Loucy (cell line): ENCODE measurements around the gene TBC1D22A.

ENCODE experiments used
- H2AFZ ChIP-seq: fragments of 200-600 bp; sonication (generic); 2 replicates; pipeline ENCODE4 v1.6.0; 2016; ENCODE audit warnings: antibody characterized with exemption, mild to moderate bottlenecking, low read length, moderate library complexity
- H3F3A ChIP-seq: fragments of 200-600 bp; 2 replicates; pipeline ENCODE4 v1.6.0; 2016; ENCODE audit warnings: antibody characterized with exemption, low read depth, mild to moderate bottlenecking
- H3K27me3 ChIP-seq: fragments of 200-600 bp; sonication (generic); 2 replicates; pipeline ENCODE4 v1.6.1; 2014; ENCODE audit warnings: low read length, mild to moderate bottlenecking; ENCODE audit not compliant: insufficient read depth, poor library complexity, severe bottlenecking
- H3K36me3 ChIP-seq: fragments of 200-600 bp; sonication (generic); 2 replicates; pipeline ENCODE4 v1.6.1; 2016; ENCODE audit warnings: low read length; ENCODE audit not compliant: insufficient read depth
- H3K4me1 ChIP-seq: fragments of 200-600 bp; sonication (generic); 2 replicates; pipeline ENCODE4 v1.5.1; 2014; ENCODE audit warnings: low read length, mild to moderate bottlenecking; ENCODE audit not compliant: insufficient read depth, poor library complexity, severe bottlenecking
- H3K4me2 ChIP-seq: fragments of 200-600 bp; sonication (generic); 2 replicates; pipeline ENCODE4 v1.6.0; 2014; ENCODE audit warnings: antibody characterized with exemption, low read length, low read depth, mild to moderate bottlenecking; ENCODE audit not compliant: poor library complexity, severe bottlenecking
- H3K4me3 ChIP-seq: fragments of 200-600 bp; sonication (generic); 2 replicates; pipeline ENCODE4 v1.5.1; 2014; ENCODE audit warnings: low read length, mild to moderate bottlenecking, mixed read lengths; ENCODE audit not compliant: poor library complexity, severe bottlenecking
- H3K79me2 ChIP-seq: fragments of 200-600 bp; sonication (generic); 2 replicates; pipeline ENCODE4 v1.6.1; 2014; ENCODE audit warnings: low read length; ENCODE audit not compliant: insufficient read depth
- H3K9ac ChIP-seq: fragments of 200-600 bp; sonication (generic); 2 replicates; pipeline ENCODE4 v1.6.0; 2014; ENCODE audit warnings: mild to moderate bottlenecking, low read depth, low read length, moderate library complexity; ENCODE audit not compliant: poor library complexity, severe bottlenecking
- H3K9me2 ChIP-seq: fragments of 200-600 bp; sonication (generic); replicated peaks from 2 replicates; pipeline ENCODE4 v1.6.1; 2016; ENCODE audit warnings: low read depth, low read length, mixed read lengths
- H3K9me3 ChIP-seq: fragments of 200-600 bp; sonication (generic); 2 replicates; pipeline ENCODE4 v1.6.1; 2014; ENCODE audit warnings: mild to moderate bottlenecking, antibody characterized with exemption, low read length, low read depth; ENCODE audit not compliant: insufficient read depth
- H4K20me1 ChIP-seq: fragments of 200-600 bp; sonication (generic); 2 replicates; pipeline ENCODE4 v1.6.0; 2014; ENCODE audit warnings: antibody characterized with exemption, low read length, mild to moderate bottlenecking; ENCODE audit not compliant: insufficient read depth, poor library complexity, severe bottlenecking
- EZH2phosphoT487 ChIP-seq: fragments of 200-600 bp; IDR thresholded peaks from 2 replicates; pipeline ENCODE4 v1.6.1; 2018; ENCODE audit warnings: antibody characterized with exemption, mild to moderate bottlenecking, moderate library complexity, borderline replicate concordance
- TF ChIP-seq, protein P1 (sequence below): fragments of 200-600 bp; sonication (generic); conservative IDR thresholded peaks from 2 replicates; pipeline ENCODE4 v1.5.1; 2014; ENCODE audit warnings: mild to moderate bottlenecking, antibody characterized with exemption, low read length

TBC1D22A gene

GRCh38 chr22:47086596-47087248, 324.3 kb downstream of the TBC1D22A start:
- no peak for TF ChIP-seq EZH2phosphoT487
- no peaks in the 10 kb centered on the region for H4K20me1 ChIP-seq

DNA sequence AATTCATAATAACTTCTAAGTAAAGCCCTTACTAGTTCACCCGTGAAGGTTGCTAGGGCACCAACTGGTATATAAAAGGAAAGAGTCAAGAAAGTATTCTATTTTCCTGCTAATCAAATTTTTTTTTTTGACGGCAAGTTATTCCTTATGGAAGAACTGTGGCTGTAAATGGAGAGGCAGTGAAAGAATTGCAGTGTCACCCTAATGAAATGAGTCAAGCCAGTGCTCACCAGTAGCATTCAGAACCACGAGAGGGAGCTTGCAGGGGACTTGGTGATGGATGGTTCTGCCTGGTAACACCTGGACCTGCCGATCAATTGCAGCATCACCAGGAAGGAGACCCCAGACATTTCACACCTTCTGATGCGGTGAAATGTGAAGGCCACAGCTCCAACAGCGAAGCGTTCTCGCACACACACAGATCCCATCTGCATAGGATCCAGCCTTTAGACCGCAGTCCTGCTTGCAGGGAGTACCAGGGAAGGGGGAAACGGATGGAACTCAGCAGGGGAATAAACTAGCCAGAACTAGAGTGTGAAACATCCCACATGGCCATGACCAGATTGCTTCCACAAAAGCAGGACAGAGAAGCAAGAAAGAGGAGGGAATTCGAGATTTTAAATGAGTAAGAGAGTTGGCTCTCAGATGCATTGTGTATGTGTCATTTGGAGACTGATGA, 326.2 kb downstream of the TBC1D22A start:
- H3K36me3 ChIP-seq: peaks cover 3% of the 10 kb centered on the region; the same call in 1 of the 2 replicates
- H4K20me1 ChIP-seq: no peaks in the 10 kb centered on the region
- no peak overlapping the region for H2AFZ ChIP-seq
- no peaks in the 10 kb centered on the region for H3K27me3 ChIP-seq
- no peaks in the 10 kb centered on the region for H3F3A ChIP-seq
- no peaks in the 10 kb centered on the region for H3K9me2 ChIP-seq
- no peak overlapping the region for H3K4me3 ChIP-seq
- no peaks in the 10 kb centered on the region for H3K4me1 ChIP-seq
- no peak overlapping the region for H3K9ac ChIP-seq
- H3K4me2 ChIP-seq: no peak overlapping the region
- peaks cover 2% of the 10 kb centered on the region; the same call in 1 of the 2 replicates for H3K9me3 ChIP-seq
- H3K79me2 ChIP-seq: peaks cover 11% of the 10 kb centered on the region; the same call in 1 of the 2 replicates
- no peak for TF ChIP-seq EZH2phosphoT487
- TF ChIP-seq, protein P1, sequence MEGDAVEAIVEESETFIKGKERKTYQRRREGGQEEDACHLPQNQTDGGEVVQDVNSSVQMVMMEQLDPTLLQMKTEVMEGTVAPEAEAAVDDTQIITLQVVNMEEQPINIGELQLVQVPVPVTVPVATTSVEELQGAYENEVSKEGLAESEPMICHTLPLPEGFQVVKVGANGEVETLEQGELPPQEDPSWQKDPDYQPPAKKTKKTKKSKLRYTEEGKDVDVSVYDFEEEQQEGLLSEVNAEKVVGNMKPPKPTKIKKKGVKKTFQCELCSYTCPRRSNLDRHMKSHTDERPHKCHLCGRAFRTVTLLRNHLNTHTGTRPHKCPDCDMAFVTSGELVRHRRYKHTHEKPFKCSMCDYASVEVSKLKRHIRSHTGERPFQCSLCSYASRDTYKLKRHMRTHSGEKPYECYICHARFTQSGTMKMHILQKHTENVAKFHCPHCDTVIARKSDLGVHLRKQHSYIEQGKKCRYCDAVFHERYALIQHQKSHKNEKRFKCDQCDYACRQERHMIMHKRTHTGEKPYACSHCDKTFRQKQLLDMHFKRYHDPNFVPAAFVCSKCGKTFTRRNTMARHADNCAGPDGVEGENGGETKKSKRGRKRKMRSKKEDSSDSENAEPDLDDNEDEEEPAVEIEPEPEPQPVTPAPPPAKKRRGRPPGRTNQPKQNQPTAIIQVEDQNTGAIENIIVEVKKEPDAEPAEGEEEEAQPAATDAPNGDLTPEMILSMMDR: no peak

More at GRCh38 chr22:47086596-47087248, 324.3 kb downstream of the TBC1D22A start:
- Histone ChIP-seq H3F3A (no peaks in the 10 kb centered on the region), H3K36me3 (0 out of 2 replicates have a peak, but pooled peaks cover 3% of the 10 kb centered on the region), H3K27me3 (no peaks in the 10 kb centered on the region), H3K9ac (no peak overlapping the region), H3K9me3 (no peaks in the 10 kb centered on the region), H3K9me2 (no peaks in the 10 kb centered on the region), H3K4me2 (no peak overlapping the region), H3K79me2 (peaks cover 11% of the 10 kb centered on the region; the same call in 1 of the 2 replicates), H3K4me3 (no peak overlapping the region), H2AFZ (no peak overlapping the region), H3K4me1 (no peaks in the 10 kb centered on the region)

- Histone ChIP-seq H2AFZ (no peak overlapping the region), H3K4me1 (no peaks in the 10 kb centered on the region), H3K4me3 (no peak overlapping the region), H3K9me3 (peaks cover 5% of the 10 kb centered on the region; the same call in 1 of the 2 replicates), H3K36me3 (peaks cover 3% of the 10 kb centered on the region; the same call in 1 of the 2 replicates), H3F3A (no peaks in the 10 kb centered on the region), H3K9ac (no peak overlapping the region), H3K9me2 (no peaks in the 10 kb centered on the region), H3K79me2 (peaks cover 11% of the 10 kb centered on the region; the same call in 1 of the 2 replicates), H3K4me2 (no peak overlapping the region), H4K20me1 (no peaks in the 10 kb centered on the region), H3K27me3 (no peaks in the 10 kb centered on the region)
- no peak for TF ChIP-seq EZH2phosphoT487
- TF ChIP-seq, protein P1: no peak
Observed at GRCh38 chr22:47089374-47089773, 326.9 kb downstream of the TBC1D22A start.
